HUES6 (cell line): ENCODE data around the gene UBXN4.

Experiments
- H3K27ac ChIP-seq: 2 replicates; pipeline ENCODE4 v1.7.0; 2013; ENCODE audit warnings: low read depth, mild to moderate bottlenecking, low read length, inconsistent platforms
- H3K27me3 ChIP-seq: 2 replicates; pipeline ENCODE4 v1.6.1; 2013; ENCODE audit warnings: low read length; ENCODE audit not compliant: control insufficient read depth, insufficient read depth
- H3K36me3 ChIP-seq: 2 replicates; pipeline ENCODE4 v1.6.1; 2013; ENCODE audit warnings: low read length; ENCODE audit not compliant: control insufficient read depth, insufficient read depth
- H3K4me1 ChIP-seq: 2 replicates; pipeline ENCODE4 v1.6.1; 2013; ENCODE audit warnings: low read length; ENCODE audit not compliant: control insufficient read depth, insufficient read depth
- H3K4me3 ChIP-seq: 2 replicates; pipeline ENCODE4 v1.5.1; 2013; ENCODE audit warnings: low read depth, low read length
- H3K9ac ChIP-seq: one replicate; pipeline ENCODE4 v1.6.1; 2013; ENCODE audit warnings: mild to moderate bottlenecking, low read length
- H3K9me3 ChIP-seq: 2 replicates; pipeline ENCODE4 v1.6.1; 2013; ENCODE audit warnings: low read depth, low read length; ENCODE audit not compliant: control insufficient read depth, insufficient read depth

Gene UBXN4

DNA sequence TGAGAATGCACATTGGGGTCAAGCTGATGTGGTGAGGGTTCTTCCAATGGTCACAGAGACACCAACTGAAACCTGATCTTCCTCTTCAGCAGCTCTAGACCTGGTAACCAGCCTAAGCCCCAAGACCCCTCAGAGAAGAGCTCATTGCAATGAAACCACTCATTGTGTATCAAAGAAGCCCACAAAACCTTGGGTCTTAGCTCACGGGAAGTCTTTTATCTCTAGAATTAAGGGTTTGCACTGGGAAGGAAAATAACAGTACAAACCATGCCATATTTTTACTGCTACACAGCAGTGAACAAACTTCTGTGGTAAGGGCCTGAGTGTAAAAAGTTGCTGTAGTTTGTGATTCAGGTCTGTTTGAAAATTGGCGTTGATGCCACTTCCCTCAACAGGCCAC, 8.6 kb upstream of the UBXN4 start:
- H3K9me3 ChIP-seq, result no peaks in the 10 kb centered on the region
- no peaks in the 10 kb centered on the region for H3K4me1 ChIP-seq
- no peaks in the 10 kb centered on the region for H3K27me3 ChIP-seq
- H3K27ac ChIP-seq, result no peak overlapping the region
- H3K36me3 ChIP-seq, result no peaks in the 10 kb centered on the region
- H3K4me3 ChIP-seq, result no peak overlapping the region
- no peak overlapping the region for H3K9ac ChIP-seq

DNA sequence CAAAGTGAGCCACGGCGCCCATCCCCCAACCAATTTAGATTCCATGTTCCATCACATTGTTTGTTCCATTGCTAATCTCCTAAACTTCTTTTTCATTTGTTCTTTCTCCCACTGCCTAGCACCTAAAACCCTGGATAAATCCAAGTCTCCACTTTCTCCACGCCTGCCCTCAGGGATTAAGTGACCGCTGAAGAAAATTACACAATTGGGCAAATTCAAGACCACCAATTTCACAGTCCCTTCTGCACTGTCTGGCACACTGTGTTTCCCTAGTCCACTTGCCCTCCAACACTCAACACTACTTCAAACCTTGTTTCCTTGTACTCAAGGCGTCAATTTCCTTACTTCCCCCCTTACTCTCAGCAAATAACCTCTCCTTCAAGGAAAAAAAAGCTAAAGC, 5.1 kb upstream of the UBXN4 start:
- H3K27me3 ChIP-seq, result no peaks in the 10 kb centered on the region
- no peak overlapping the region for H3K4me3 ChIP-seq
- H3K27ac ChIP-seq, result no peak overlapping the region
- H3K9ac ChIP-seq, result no peak overlapping the region
- no peaks in the 10 kb centered on the region for H3K9me3 ChIP-seq
- no peaks in the 10 kb centered on the region for H3K4me1 ChIP-seq
- no peaks in the 10 kb centered on the region for H3K36me3 ChIP-seq

DNA sequence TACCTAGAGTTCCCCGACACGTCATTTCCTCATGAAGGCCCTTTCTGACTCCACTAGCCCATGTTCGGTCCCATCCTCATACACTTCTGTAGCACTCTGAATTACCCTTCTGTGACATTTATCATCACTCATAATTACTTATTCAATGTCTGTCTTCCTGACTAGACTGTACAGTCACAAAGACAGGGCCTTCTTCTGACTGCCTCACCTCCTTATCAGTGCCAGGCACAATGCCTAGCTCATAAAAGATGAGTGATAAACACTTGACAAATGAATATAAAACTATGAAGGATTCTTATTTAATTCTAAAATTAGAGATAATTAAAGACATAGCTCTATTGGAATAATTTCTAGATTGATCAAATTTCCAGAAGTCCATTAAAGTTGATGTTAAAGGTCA, 1.4 kb upstream of the UBXN4 start:
- Histone ChIP-seq H3K27me3 (no peaks in the 10 kb centered on the region), H3K4me1 (peaks cover 8% of the 10 kb centered on the region; the same call in 1 of the 2 replicates), H3K4me3 (no peak overlapping the region), H3K9me3 (no peaks in the 10 kb centered on the region), H3K36me3 (peaks cover 4% of the 10 kb centered on the region), H3K27ac (no peak overlapping the region), H3K9ac (no peak overlapping the region)

DNA sequence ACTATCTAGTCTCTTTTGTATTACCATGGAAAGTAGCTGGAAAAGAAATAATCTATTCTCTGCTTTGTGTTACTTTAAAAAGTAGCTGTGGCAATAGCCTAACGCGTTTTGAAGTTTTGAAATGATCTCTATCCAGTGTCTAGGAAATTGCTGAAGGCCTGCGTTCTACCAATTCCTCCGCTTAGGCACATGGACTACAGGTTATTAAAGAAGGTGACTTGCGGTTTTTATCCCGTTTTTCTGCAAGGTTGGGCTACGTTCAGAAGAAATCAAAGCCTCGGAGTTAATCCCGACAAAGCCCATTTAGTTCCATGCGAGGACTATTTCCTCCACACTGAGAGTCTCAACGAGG, 636 bp upstream of the UBXN4 start:
- H3K27me3 ChIP-seq, result no peaks in the 10 kb centered on the region
- H3K27ac ChIP-seq, result no peak overlapping the region
- H3K4me1 ChIP-seq, result peaks cover 8% of the 10 kb centered on the region; the same call in 1 of the 2 replicates
- no peaks in the 10 kb centered on the region for H3K9me3 ChIP-seq
- no peak overlapping the region for H3K4me3 ChIP-seq
- H3K9ac ChIP-seq, result no peak overlapping the region
- H3K36me3 ChIP-seq, result peaks cover 5% of the 10 kb centered on the region

DNA sequence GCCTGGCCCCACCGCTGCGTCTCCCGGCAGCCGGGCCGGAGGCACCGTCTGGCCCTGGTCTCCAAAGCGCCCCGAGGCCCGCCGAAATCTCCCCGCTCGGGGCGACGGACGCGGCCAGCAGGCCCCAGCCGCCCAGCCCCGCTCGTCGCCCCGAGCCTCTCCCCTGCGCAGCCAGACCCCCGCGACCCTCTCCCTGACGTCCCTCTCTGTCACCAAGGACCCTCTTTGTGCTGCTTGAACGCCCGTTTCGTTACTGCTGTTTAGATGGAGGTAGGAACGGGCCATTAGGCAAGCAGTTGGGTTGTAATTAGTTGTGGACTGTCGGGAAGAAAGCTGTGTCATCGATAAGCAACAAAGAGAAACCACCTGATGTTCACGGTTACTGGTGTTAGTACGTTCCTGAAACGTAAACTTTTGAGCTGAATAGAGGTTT, 686 bp downstream of the UBXN4 start:
- peak overlapping the region; percentile 94 for H3K4me3 ChIP-seq
- peak overlapping the region; percentile 95 for H3K9ac ChIP-seq
- peaks cover 14% of the 10 kb centered on the region for H3K36me3 ChIP-seq
- H3K9me3 ChIP-seq, result no peaks in the 10 kb centered on the region
- no peaks in the 10 kb centered on the region for H3K27me3 ChIP-seq
- H3K4me1 ChIP-seq, result peaks cover 8% of the 10 kb centered on the region; the same call in 1 of the 2 replicates
- H3K27ac ChIP-seq, result peak overlapping the region; percentile 95

DNA sequence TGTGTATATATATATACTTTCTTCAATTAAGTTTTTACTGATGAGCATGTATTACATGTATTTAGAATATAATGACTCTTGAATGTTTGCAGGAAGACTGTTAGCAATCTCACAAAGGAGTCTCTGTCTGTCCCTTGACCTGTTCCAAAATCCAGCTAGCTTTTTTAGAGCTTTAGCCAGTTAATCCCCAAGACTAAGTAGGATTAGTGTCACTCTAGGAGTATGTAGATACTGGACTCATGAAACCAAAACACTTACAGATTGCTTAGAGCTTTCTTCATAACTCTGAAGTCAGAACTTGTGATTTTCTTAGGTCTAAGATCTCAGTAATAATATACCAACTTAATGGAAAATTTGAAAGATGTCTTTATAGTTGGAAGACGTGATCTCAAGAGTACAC, 2.2 kb downstream of the UBXN4 start:
- Histone ChIP-seq H3K9ac (no peak overlapping the region), H3K4me1 (peaks cover 8% of the 10 kb centered on the region; the same call in 1 of the 2 replicates), H3K27me3 (no peaks in the 10 kb centered on the region), H3K9me3 (no peaks in the 10 kb centered on the region), H3K4me3 (peak overlapping the region; percentile 94), H3K27ac (no peak overlapping the region), H3K36me3 (peaks cover 24% of the 10 kb centered on the region)

DNA sequence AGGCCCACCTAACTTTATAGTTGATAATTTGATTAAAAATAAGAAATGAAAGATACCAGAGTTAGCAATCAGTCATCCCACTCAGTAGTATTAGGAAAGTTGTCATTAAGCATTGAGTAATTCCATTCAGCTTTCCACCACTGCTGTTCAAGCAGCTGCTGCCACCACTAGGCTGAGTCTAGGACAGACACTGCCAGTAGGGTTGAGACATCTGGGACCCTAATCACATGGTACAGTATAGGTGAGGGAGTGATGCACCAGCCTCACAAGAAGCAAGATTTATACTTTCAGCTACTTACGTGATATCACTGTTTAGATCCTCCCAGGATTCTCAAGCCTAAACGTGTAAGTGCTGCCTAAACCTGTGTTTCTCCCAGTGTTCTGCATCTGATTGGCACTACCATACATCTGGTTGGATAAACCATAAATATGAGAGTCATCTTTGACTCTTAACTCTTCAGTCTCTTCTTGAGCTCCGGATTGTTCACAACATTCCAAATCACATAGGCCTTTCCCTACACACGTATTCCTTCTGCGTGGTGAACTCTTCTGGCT, 3.2 kb downstream of the UBXN4 start:
- no peak overlapping the region for H3K27ac ChIP-seq
- H3K27me3 ChIP-seq, result no peaks in the 10 kb centered on the region
- peak overlapping the region; percentile 94; the same call in 1 of the 2 replicates for H3K4me3 ChIP-seq
- no peak overlapping the region for H3K9ac ChIP-seq
- no peaks in the 10 kb centered on the region for H3K9me3 ChIP-seq
- peaks cover 8% of the 10 kb centered on the region; the same call in 1 of the 2 replicates for H3K4me1 ChIP-seq
- peaks cover 34% of the 10 kb centered on the region for H3K36me3 ChIP-seq

DNA sequence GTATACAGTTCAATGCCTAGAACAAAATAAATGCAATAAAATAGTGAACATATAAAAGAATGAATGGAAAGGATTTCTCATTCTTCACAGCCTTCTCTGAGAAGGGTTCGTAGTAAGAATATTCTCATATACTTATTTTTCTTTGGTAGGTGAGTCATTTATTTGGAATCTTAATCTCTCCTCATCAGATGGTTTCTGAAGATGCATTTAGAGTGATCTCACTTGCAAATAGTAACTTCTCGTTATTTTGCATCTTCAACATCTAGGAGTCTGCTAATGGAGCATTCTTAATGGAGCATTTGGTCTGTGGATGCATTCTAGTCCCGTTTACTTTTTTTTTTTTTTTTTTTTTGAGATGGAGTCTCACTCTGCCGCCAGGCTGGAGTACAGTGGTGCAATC, 3.9 kb downstream of the UBXN4 start:
- Histone ChIP-seq H3K9ac (no peak overlapping the region), H3K4me3 (no peak overlapping the region), H3K9me3 (no peaks in the 10 kb centered on the region), H3K4me1 (peaks cover 8% of the 10 kb centered on the region; the same call in 1 of the 2 replicates), H3K27me3 (no peaks in the 10 kb centered on the region), H3K27ac (no peak overlapping the region), H3K36me3 (peaks cover 40% of the 10 kb centered on the region)

DNA sequence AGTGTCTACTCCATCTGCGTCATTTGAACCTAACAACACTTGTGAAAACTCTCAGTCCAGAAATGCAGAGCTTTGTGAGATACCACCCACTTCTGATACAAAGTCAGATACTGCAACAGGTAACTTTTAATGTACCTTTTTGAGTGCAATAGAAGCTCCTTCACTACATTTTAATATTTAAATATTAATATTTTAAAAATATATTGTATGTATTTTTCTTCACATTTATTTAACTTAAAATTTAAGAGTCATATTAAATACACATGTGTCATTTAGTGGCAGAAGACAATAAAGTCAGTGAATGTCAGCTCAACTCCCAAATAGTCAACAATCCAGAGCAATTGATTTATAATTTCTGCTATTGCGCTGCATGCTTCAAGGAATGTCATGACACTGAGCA, 13.9 kb downstream of the UBXN4 start:
- no peaks in the 10 kb centered on the region for H3K4me1 ChIP-seq
- H3K4me3 ChIP-seq, result no peak overlapping the region
- no peaks in the 10 kb centered on the region for H3K27me3 ChIP-seq
- H3K9ac ChIP-seq, result no peak overlapping the region
- H3K27ac ChIP-seq, result no peak overlapping the region
- peaks cover 85% of the 10 kb centered on the region for H3K36me3 ChIP-seq
- H3K9me3 ChIP-seq, result no peaks in the 10 kb centered on the region; the same call in 1 of the 2 replicates

DNA sequence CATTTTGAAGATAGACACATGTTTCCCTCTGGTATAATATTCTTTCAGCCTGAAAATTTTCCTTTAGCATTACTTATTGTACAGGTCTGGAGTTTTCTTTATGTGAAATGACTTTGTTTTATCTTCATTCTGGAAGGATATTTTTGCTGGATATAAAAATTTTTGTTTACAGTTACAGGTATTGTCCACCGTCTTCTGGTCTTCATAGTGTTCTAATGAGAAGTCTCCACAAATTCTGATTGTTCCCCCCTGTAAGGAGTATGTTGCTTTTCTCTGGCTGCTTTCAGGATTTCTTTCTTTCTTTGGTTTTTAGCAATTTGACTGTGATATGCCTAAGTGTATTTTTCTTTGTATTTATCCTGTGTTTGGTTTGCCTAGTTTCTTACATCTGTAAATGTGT, 15.0 kb downstream of the UBXN4 start:
- no peaks in the 10 kb centered on the region; the same call in 1 of the 2 replicates for H3K9me3 ChIP-seq

DNA sequence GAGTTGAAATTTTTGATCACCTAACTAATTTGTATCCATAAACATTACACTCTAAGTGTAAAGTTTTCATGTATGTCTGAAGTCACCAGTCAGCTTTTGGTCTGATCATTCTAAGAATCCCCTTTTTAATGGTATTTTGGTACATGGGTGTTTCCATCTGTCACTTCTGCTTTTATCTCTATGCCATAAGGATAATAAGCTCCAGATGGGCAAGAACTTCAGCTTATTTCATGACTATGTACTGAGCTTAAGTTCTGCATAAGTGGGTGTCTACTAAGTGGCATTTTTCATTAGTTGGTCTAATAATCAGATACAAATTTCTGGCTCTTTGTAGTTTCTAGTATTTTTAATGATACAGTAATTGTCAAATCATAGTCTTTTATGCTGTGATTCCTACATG, 20.4 kb downstream of the UBXN4 start:
- no peak overlapping the region for H3K27ac ChIP-seq
- H3K4me1 ChIP-seq, result no peaks in the 10 kb centered on the region
- peaks cover 89% of the 10 kb centered on the region for H3K36me3 ChIP-seq
- no peaks in the 10 kb centered on the region for H3K27me3 ChIP-seq
- no peak overlapping the region for H3K4me3 ChIP-seq
- no peak overlapping the region for H3K9ac ChIP-seq
- no peaks in the 10 kb centered on the region for H3K9me3 ChIP-seq

More for the DNA sequence above, 15.0 kb downstream of the UBXN4 start:
- Histone ChIP-seq H3K27ac (no peak overlapping the region), H3K4me3 (no peak overlapping the region), H3K4me1 (no peaks in the 10 kb centered on the region), H3K27me3 (no peaks in the 10 kb centered on the region), H3K9ac (no peak overlapping the region), H3K36me3 (peaks cover 91% of the 10 kb centered on the region)
